Esophagus muscularis mucosa (tissue), 4 donors: Measurements from ENCODE around the gene SPATA45. TPM values are rescaled to one million over a fixed set of nuclear protein-coding genes. Genes with fewer than 3 reads are reported as not detected.
A peak's percentile ranks its signal among the peaks of the same experiment; 100 is the strongest.

Source experiments
- DNase-seq: peaks from one replicate; pipeline ENCODE4 v3.0.0-alpha.2; 2017; ENCODE audit errors: extremely low spot score
- H3K27ac ChIP-seq, 4 donors: fragments of 200-600 bp; sonication (generic); replicated peaks in 1 of 4; 1 replicate in 3 of 4; 2 replicates in 1 of 4; pipeline ENCODE4 v1.5.1; 2016 to 2019; ENCODE audit warnings: mild to moderate bottlenecking in 1 of 4
- H3K27me3 ChIP-seq, 4 donors: fragments of 200-600 bp; sonication (generic); one replicate each; pipeline versions ENCODE4 v1.5.1 to v1.6.0; 2016 to 2019
- H3K36me3 ChIP-seq, 4 donors: fragments of 200-600 bp; sonication (generic); one replicate each; pipeline ENCODE4 v1.5.1; 2016 to 2019
- H3K4me1 ChIP-seq, 4 donors: fragments of 200-600 bp; sonication (generic); one replicate each; pipeline ENCODE4 v1.5.1; 2016 to 2019
- H3K4me3 ChIP-seq, 4 donors: fragments of 200-600 bp; sonication (generic); 1 replicate in 2 of 4; 2 replicates in 2 of 4; pipeline ENCODE4 v1.5.1; 2016 to 2019; ENCODE audit warnings: mild to moderate bottlenecking in 4 of 4, moderate library complexity in 1 of 4
- H3K9me3 ChIP-seq, 4 donors: fragments of 200-600 bp; sonication (generic); 1 replicate in 3 of 4; 2 replicates in 1 of 4; pipeline ENCODE4 v1.5.1; 2016 to 2019
- EP300 ChIP-seq: sonication (generic); formaldehyde crosslinking; IDR thresholded peaks from one replicate; pipeline ENCODE4 v1.6.1; 2017; ENCODE audit warnings: antibody characterized with exemption
- POLR2A ChIP-seq: fragments of 450-650 bp; IDR thresholded peaks from one replicate; pipeline ENCODE4 v1.6.1; 2017; ENCODE audit warnings: antibody characterized with exemption, moderate library complexity, mild to moderate bottlenecking, low read depth
- POLR2AphosphoS5 ChIP-seq, 2 donors: sonication (generic); formaldehyde crosslinking; IDR thresholded peaks; one replicate each; pipeline ENCODE4 v1.6.1; 2017; ENCODE audit warnings: antibody characterized with exemption in 2 of 2
- WGBS: methylation state at CpG from one replicate; pipeline ENCODE4 v1.1.5; 2018; 5-methylcytosine and 5-hydroxymethylcytosine counted together
- intact Hi-C: fragments of 100-400 bp; cut with DNase I; formaldehyde crosslinking; loops from one replicate; pipeline ENCODE4 v1.15.1; 2023
- total RNA-seq, 4 donors: library from RNA; depleted of rRNA; stranded (reverse); fragments of >200 nt; gene quantifications; one replicate each; pipeline versions ENCODE4 v1.1.0 to v1.2.1, GENCODE V29; 2016
- TF ChIP-seq, protein P1 (sequence below), 3 experiments: fragments of 200-600 bp in 2 of 3; fragments of 450-650 bp in 1 of 3; sonication (generic) in 2 of 3; IDR thresholded peaks; one replicate each; pipeline ENCODE4 v1.5.1; 2017 to 2019; ENCODE audit warnings: antibody characterized with exemption in 3 of 3, mild to moderate bottlenecking in 2 of 3, moderate library complexity in 1 of 3

The SPATA45 gene
- total RNA-seq, 4 donors from 2014 or later, result not detected

DNA sequence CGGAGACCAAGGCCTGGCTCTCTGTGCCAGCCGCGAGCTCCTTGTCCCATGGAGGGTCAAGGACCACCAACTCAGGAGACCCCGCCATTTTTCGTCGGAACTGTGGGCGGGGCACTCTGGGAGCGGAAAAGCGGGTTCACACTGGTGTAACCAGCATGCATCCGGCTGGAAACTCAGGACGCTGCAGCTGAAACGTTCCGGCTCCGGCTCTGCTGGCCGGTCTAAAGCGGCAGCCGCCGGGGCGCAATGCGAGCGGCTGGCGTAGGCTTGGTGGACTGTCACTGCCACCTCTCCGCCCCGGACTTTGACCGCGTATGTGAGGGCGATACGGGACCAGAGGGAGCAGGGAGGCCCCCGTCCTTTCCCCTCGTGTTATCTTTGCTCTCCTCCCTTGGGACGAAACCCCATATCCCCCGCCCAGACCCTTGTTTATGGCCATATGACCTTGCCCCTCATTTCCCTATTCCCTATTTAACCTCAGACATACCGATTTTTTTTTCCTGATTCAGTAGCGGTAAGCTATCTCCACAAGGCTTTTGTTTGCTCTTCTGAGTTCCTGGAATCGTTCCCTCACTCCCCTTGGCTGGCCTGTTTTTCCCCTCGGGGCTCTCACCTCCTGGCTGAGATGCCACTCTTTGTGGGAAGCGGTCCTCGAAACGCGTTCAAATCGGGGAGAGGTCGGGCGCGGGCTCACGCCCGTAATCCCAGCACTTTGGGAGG lies 55.6 kb downstream of the SPATA45 start, which contains the start of the genes NSL1 and TATDN3:
Gene NSL1 (minus strand): TSS at position 102 of the 720 bp plus-strand sequence. CDS start 14 bp downstream, at position 88.
Gene TATDN3 (plus strand): TSS at position 219 of the 720 bp plus-strand sequence. CDS start 28 bp downstream, at position 247.
- intact Hi-C loops, result no loop called here
- Histone ChIP-seq H3K27me3 (no peaks in the 10 kb centered on the region), H3K4me3 (peak within 1 kb of the TSS; percentile 75 to 94 (median 80)), H3K4me1 (peaks cover 21 to 37% (median 31%) of the 10 kb centered on the region in 4 donors), H3K36me3 (peaks cover 3 to 22% (median 6%) of the 10 kb centered on the region in 4 donors), H3K27ac (peak within 1 kb of the TSS; percentile 93 to 96 (median 94)), H3K9me3 (no peaks in the 10 kb centered on the region)
- under 1% methylated on average over 30 of the region's 46 CpGs for WGBS
- TF ChIP-seq POLR2A (peak; percentile 67), EP300 (no peak), POLR2AphosphoS5 (IDR thresholded peaks at IDR 0.05) (peak; percentile 90 to 93)
- DNase-seq, result peak; percentile 95

DNA sequence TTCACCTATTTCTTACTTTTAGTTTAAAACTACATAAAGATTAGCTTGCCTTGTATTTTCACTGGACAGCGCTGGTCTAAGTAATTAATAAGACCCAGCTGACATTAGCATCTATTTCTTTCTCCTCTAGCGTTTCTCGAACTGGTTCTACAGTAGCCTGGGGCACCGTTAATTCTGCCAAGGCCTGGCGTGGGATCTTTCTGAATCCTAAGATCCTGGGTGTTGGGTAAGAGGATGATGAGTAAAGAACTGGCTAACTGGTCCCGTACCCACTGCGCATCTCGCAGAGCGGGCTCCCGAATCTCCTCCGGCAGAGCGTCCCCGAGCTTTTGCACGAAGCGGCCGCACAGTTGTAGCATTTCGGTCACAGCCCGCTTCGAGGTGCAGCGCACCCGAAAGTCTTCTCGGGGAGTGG lies 56.2 kb downstream of the SPATA45 start:
- Histone ChIP-seq H3K4me3 (peak overlapping the region; percentile 75 to 94 (median 80)), H3K27me3 (no peaks in the 10 kb centered on the region), H3K27ac (peak overlapping the region; percentile 93 to 96 (median 94)), H3K4me1 (peaks cover 21 to 37% (median 31%) of the 10 kb centered on the region in 4 donors), H3K36me3 (peaks cover 0 to 22% (median 4%) of the 10 kb centered on the region in 4 donors), H3K9me3 (no peaks in the 10 kb centered on the region)
- TF ChIP-seq, protein P1, sequence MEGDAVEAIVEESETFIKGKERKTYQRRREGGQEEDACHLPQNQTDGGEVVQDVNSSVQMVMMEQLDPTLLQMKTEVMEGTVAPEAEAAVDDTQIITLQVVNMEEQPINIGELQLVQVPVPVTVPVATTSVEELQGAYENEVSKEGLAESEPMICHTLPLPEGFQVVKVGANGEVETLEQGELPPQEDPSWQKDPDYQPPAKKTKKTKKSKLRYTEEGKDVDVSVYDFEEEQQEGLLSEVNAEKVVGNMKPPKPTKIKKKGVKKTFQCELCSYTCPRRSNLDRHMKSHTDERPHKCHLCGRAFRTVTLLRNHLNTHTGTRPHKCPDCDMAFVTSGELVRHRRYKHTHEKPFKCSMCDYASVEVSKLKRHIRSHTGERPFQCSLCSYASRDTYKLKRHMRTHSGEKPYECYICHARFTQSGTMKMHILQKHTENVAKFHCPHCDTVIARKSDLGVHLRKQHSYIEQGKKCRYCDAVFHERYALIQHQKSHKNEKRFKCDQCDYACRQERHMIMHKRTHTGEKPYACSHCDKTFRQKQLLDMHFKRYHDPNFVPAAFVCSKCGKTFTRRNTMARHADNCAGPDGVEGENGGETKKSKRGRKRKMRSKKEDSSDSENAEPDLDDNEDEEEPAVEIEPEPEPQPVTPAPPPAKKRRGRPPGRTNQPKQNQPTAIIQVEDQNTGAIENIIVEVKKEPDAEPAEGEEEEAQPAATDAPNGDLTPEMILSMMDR (IDR thresholded peaks at IDR 0.05), result no peak
- TF ChIP-seq POLR2A (no peak), EP300 (no peak), POLR2AphosphoS5 (IDR thresholded peaks at IDR 0.05) (no peak)
- 0% methylated on average over 13 of the region's 22 CpGs for WGBS
- peak; percentile 93 for DNase-seq
- intact Hi-C loops, result no loop called here

DNA sequence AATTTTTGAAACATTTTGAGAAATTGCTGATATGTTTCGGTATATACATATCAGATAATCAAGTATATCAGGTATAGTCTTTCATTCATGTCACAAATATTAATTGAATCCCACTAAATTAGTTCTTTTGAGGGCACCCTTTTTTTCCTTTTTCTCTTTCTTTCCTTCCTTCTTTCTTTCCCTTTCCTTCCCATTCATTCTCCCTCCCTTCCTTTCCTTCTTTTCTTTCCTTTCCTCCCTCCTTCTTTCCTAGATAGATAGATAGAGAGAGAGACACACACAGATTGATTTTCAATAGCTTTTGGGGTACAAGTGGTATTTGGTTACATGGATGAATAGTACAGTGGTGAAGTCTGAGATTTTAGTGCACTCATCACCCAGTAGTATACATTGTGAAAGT lies 61.6 kb downstream of the SPATA45 start:
- no peak for TF ChIP-seq EP300
- TF ChIP-seq POLR2A, result no peak
- TF ChIP-seq, protein P1 (IDR thresholded peaks at IDR 0.05), result no peak
- TF ChIP-seq POLR2AphosphoS5 (IDR thresholded peaks at IDR 0.05), result no peak
- intact Hi-C loops, result no loop called here
- no peak for DNase-seq
- H3K36me3 ChIP-seq, result peaks cover 0 to 55% (median 34%) of the 10 kb centered on the region in 4 donors
- H3K9me3 ChIP-seq, result no peaks in the 10 kb centered on the region
- H3K4me1 ChIP-seq, result peaks cover 15 to 26% (median 22%) of the 10 kb centered on the region in 4 donors
- H3K27me3 ChIP-seq, result no peaks in the 10 kb centered on the region
- no peak overlapping the region for H3K27ac ChIP-seq
- no peak overlapping the region for H3K4me3 ChIP-seq
- WGBS, result 100% methylated on average over 1 of the region's 1 CpG

DNA sequence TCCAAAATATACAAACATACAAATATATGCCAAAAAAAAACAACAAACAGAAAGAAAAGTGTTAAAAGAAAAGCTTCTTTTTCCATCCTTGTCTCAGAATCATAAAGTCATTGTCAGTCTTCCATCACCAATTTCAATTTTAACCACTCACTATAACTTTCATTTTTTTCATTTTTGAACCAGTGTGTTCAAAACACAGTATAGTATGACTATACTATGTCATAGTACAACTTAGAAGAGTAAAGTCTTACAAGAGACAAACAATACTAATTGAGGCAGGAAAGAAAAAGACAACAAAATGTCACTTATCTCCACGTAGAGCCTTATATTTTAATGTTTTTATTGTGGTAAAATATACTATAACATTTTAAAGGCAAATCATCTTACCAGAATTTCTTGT lies 63.5 kb downstream of the SPATA45 start:
- Histone ChIP-seq H3K9me3 (no peaks in the 10 kb centered on the region), H3K4me1 (peaks cover 0 to 7% (median 3%) of the 10 kb centered on the region in 4 donors), H3K27ac (no peak overlapping the region), H3K36me3 (peaks cover 0 to 57% (median 37%) of the 10 kb centered on the region in 4 donors), H3K4me3 (no peak overlapping the region), H3K27me3 (no peaks in the 10 kb centered on the region)
- TF ChIP-seq, protein P1 (IDR thresholded peaks at IDR 0.05), result no peak
- TF ChIP-seq EP300 (no peak), POLR2AphosphoS5 (IDR thresholded peaks at IDR 0.05) (no peak), POLR2A (no peak)
- intact Hi-C loops, result loop anchor here (5.0 kb wide), 2 partner anchors 117 to 307 kb away; no protein-coding TSS in a partner anchor
- DNase-seq, result no peak
- 67% methylated on average over 1 of the region's 1 CpG for WGBS

DNA sequence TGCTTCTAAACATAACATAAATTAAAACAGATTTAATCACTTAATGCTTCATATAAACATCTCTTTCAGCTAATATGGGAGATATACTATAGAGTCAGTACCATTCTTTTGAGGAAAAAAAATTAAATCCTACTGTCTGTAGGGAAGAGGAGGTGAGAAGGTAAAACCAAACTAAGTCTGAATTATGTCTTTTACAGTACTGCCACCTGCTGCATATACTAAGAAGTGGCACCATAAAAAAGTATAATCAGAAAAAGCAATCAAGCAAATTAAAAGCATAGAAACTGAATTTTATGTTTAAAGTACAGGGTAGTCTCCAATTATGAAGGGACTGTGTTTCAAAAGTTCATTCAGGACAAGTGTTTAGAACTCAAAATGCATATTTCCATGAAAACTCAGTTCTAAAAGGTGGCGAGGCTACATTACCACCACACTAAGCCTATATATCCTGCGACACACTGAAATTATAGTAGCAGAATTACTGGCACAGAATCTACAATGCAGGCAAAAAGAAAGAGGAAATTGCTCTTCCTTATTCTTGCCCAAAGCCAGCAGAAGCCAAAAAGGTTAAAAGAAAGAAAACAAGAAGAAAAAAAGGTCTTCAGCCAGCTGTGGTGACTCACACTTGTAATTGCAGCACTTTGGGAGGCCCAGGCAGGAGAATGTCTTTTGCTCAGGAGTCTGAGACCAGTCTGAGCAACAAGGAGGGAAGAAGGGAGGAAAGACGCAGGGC lies 64.9 kb downstream of the SPATA45 start:
- intact Hi-C loops, result loop anchor here (5.0 kb wide), 2 partner anchors 115 to 305 kb away; no protein-coding TSS in a partner anchor
- peaks cover 0 to 57% (median 38%) of the 10 kb centered on the region in 4 donors for H3K36me3 ChIP-seq
- no peaks in the 10 kb centered on the region for H3K27me3 ChIP-seq
- no peak overlapping the region for H3K27ac ChIP-seq
- no peak for DNase-seq
- no peak for TF ChIP-seq EP300
- TF ChIP-seq, protein P1 (IDR thresholded peaks at IDR 0.05), result peak; percentile 49 to 63 (median 50)
- no peaks in the 10 kb centered on the region for H3K9me3 ChIP-seq
- 81% methylated on average over 3 of the region's 3 CpGs for WGBS
- H3K4me3 ChIP-seq, result no peak overlapping the region
- H3K4me1 ChIP-seq, result no peaks in the 10 kb centered on the region
